GM12865 (cell line): ENCODE data around the gene CMTM4.

Experiments used
- DNase-seq: peaks from one replicate; pipeline ENCODE4 v3.0.0; 2010; ENCODE audit warnings: low read depth
- H3K4me3 ChIP-seq: 2 replicates; pipeline ENCODE4 v1.5.1; 2011; ENCODE audit warnings: mild to moderate bottlenecking, low read depth, low read length, control low read depth
- TF ChIP-seq, protein P1 (sequence below): IDR thresholded peaks from 2 replicates; pipeline ENCODE4 v1.5.1; 2011; ENCODE audit warnings: low read length, control low read depth, low read depth, inconsistent platforms; ENCODE audit not compliant: insufficient read depth; ENCODE audit errors: missing control alignments

The CMTM4 gene

DNA sequence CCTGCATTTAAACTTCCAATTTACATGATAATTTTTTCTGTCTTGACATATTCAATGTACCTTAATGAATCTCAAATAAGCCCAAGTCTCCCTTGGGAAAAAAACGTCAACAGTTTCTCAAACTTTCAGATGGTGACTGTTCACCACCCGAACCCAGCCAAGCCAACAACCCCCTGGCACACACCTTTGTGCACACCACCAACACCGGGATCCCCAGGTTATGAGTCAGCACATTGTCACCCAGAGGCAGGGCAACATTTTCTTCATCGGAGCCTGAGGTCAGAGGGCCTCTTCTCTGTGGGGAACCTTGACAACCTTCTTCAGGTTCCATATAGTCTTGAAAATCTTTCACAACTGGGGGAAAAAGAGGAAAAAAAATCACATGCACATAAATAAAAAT lies 39.3 kb upstream of the CMTM4 start:
- TF ChIP-seq, protein P1, sequence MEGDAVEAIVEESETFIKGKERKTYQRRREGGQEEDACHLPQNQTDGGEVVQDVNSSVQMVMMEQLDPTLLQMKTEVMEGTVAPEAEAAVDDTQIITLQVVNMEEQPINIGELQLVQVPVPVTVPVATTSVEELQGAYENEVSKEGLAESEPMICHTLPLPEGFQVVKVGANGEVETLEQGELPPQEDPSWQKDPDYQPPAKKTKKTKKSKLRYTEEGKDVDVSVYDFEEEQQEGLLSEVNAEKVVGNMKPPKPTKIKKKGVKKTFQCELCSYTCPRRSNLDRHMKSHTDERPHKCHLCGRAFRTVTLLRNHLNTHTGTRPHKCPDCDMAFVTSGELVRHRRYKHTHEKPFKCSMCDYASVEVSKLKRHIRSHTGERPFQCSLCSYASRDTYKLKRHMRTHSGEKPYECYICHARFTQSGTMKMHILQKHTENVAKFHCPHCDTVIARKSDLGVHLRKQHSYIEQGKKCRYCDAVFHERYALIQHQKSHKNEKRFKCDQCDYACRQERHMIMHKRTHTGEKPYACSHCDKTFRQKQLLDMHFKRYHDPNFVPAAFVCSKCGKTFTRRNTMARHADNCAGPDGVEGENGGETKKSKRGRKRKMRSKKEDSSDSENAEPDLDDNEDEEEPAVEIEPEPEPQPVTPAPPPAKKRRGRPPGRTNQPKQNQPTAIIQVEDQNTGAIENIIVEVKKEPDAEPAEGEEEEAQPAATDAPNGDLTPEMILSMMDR, result no peak
- H3K4me3 ChIP-seq, result no peak overlapping the region
- DNase-seq, result no peak

DNA sequence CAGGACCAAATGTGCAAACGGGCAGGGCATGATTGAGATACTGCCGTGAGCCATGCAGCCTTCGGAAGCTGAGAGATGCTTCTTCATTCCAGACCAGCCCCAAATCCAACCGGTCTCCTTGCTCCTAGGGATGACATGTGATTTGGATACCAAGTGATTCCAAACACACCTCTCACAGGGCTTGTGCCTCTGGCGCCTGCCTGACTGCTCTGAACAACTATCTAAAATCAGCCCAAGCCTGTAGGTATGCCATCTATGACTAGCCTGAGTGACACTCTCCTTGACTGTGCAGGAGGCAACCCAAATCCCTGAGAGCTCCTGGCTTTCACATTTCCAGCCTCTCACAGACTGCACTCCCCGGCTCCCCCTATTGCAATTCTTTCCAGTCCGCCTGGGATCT lies 34.6 kb upstream of the CMTM4 start:
- no peak for DNase-seq
- H3K4me3 ChIP-seq, result no peak overlapping the region
- TF ChIP-seq, protein P1, result no peak

DNA sequence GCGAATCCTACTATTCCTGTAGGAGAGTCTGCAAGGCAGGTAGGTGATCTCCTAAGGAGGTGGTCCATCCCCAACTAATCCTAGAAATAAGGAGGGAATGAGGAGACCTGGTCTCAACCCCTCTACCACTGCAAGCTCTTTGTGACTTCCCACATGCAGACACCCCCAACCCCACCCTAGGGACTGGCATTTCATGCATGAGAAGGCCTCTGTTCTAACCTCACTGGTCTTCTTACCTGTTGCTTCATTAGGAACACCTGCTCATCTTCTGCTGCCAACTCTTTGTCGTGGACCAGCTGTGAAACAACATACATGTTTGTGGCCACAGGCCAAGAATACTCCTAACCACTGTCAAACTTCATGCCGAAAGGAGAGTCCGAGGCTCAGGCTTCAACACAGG lies 32.3 kb upstream of the CMTM4 start:
- TF ChIP-seq, protein P1, result no peak
- H3K4me3 ChIP-seq, result no peak overlapping the region
- no peak for DNase-seq

DNA sequence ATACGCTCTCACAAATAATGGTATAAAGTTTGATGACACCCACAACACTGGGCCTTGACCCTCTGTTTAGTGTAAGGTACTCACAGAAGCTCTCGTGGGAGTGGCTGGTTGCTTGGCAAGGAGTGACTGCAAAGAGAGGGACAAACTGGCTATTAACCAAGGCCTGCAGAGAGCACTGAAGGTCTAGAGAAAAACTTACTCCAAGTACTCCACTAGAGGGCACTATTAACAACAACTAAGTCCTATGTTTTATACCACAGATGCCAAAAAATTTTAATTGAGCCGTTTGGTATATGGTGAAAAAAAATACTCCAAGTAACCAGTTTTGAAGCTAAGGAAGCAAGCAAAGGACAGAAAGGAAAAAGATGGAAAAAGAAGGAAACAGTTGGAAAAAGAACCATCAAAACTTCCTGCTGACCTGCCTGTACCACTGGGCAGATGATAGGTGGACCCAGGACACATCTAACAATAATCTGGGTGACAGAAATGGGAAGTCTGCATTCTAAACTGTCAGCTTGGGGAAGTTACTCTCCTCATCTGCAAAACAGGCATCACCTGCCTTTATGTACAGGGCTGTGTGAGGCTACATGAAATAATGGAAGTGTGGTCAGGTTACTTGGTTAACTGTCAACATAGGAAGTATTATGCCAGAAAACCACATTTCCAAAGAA lies 31.7 kb upstream of the CMTM4 start:
- peak; percentile 54 for DNase-seq
- H3K4me3 ChIP-seq, result no peak overlapping the region
- TF ChIP-seq, protein P1, result peak; percentile 51

DNA sequence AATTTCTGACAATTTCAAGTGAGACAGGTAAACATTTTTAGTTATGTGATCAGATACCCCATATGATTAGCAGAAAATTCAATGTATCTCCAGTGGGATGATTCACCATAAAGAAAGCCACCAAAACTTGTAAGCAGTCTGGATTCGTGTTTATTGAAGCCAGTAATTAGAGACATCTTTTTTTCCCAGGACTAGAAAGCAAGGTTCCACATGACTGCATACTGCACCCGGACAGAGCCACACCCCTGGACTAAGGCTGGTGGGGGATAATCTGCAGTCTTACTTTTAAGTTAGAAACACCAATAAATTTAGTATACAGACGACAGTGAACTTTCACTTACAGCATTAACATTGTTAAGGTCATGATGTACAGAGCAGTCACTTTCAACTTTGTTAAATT lies 24.2 kb upstream of the CMTM4 start:
- TF ChIP-seq, protein P1, result no peak
- no peak overlapping the region for H3K4me3 ChIP-seq
- DNase-seq, result no peak

DNA sequence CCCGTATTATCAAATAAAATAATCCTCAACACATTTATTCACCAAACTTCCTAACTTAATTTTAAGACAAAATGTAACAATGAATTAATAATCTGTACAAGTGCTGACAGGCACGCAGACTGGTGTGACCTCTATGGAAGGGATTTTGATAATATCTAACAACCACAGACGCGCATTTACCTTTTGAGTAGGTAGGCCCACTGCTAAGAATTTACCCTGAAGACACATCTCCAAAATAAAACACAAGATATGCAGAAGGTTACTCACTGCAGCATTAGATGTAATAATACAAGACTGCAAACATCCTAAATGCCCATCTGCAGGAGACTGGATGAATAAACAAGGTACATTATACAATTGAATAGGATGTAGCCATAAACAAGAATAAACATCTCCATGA lies 22.7 kb upstream of the CMTM4 start:
- TF ChIP-seq, protein P1, result no peak
- no peak overlapping the region for H3K4me3 ChIP-seq
- DNase-seq, result no peak

DNA sequence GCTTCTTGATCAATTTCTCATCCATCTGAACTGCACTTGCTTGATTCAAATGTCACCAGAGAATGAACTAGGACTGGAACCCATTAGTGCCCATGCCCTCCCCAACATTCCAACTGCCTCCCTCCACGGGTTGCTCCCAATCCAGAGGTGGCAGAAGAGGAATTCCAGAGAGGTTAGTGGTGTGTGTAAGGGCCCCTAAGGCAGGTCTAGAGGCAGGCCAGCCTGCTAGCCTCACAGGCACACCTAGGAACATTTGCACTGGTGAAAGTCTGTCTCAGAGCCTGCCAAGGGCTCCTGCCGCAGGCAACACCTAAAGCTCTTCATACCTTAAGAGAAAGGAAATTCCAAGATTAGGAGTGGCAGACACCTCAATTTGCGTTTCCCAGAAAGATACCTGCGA lies 21.2 kb upstream of the CMTM4 start:
- H3K4me3 ChIP-seq, result no peak overlapping the region
- TF ChIP-seq, protein P1, result no peak
- no peak for DNase-seq
